H9 (cell line): ENCODE results near the gene CTU2. TPM values are rescaled to one million over a fixed set of nuclear protein-coding genes. Genes with fewer than 3 reads are reported as not detected.

Source experiments
- DNase-seq: peaks from one replicate; pipeline ENCODE4 v3.0.0-alpha.2; 2017
- H2AFZ ChIP-seq: one replicate; pipeline ENCODE4 v1.6.1; 2013; ENCODE audit warnings: mild to moderate bottlenecking, low read length, control low read depth, moderate library complexity
- H2AK5ac ChIP-seq: 2 replicates; pipeline ENCODE4 v1.6.1; 2013; ENCODE audit warnings: low read length, control low read depth, mixed read lengths; ENCODE audit not compliant: insufficient read length
- H2BK120ac ChIP-seq: one replicate; pipeline ENCODE4 v1.6.1; 2013; ENCODE audit warnings: low read depth, mild to moderate bottlenecking, low read length, control low read depth, inconsistent platforms; ENCODE audit not compliant: poor library complexity, severe bottlenecking
- H2BK12ac ChIP-seq: 2 replicates; pipeline ENCODE4 v1.6.1; 2013; ENCODE audit warnings: low read length, control low read depth, mixed read lengths, low read depth; ENCODE audit not compliant: insufficient read length
- H2BK15ac ChIP-seq: 2 replicates; pipeline ENCODE4 v1.6.1; 2013; ENCODE audit warnings: low read depth, low read length, control low read depth
- H2BK20ac ChIP-seq: one replicate; pipeline ENCODE4 v1.6.1; 2013; ENCODE audit warnings: low read depth, mild to moderate bottlenecking, low read length, control low read depth, inconsistent platforms; ENCODE audit not compliant: poor library complexity, severe bottlenecking
- H2BK5ac ChIP-seq: 2 replicates; pipeline ENCODE4 v1.6.1; 2013; ENCODE audit warnings: low read length, control low read depth, mixed read lengths; ENCODE audit not compliant: insufficient read length
- H3K14ac ChIP-seq: 2 replicates; pipeline ENCODE4 v1.6.1; 2013; ENCODE audit warnings: low read length, control low read depth; ENCODE audit not compliant: insufficient read depth
- H3K18ac ChIP-seq: 2 replicates; pipeline ENCODE4 v1.6.1; 2013; ENCODE audit warnings: low read depth, mild to moderate bottlenecking, mixed read lengths, low read length, control low read depth; ENCODE audit not compliant: insufficient read length
- H3K23ac ChIP-seq: 2 replicates; pipeline ENCODE4 v1.6.1; 2013; ENCODE audit warnings: low read length, control low read depth, mixed read lengths, low read depth; ENCODE audit not compliant: insufficient read length
- H3K23me2 ChIP-seq: 2 replicates; pipeline ENCODE4 v1.6.1; 2013; ENCODE audit warnings: low read depth, mild to moderate bottlenecking, mixed read lengths, low read length, control low read depth; ENCODE audit not compliant: insufficient read length, poor library complexity, severe bottlenecking
- H3K27ac ChIP-seq: 2 replicates; pipeline ENCODE4 v1.5.1; 2013; ENCODE audit warnings: low read length, control low read depth, mixed read lengths, low read depth; ENCODE audit not compliant: insufficient read length
- H3K27me3 ChIP-seq: 2 replicates; pipeline ENCODE4 v1.6.1; 2013; ENCODE audit warnings: low read length, control low read depth, inconsistent platforms; ENCODE audit not compliant: insufficient read depth
- H3K4ac ChIP-seq: 2 replicates; pipeline ENCODE4 v1.6.1; 2013; ENCODE audit warnings: low read depth, mild to moderate bottlenecking, control low read depth, inconsistent platforms, low read length, moderate library complexity
- H3K4me1 ChIP-seq: 2 replicates; pipeline ENCODE4 v1.6.1; 2013; ENCODE audit warnings: low read length, control low read depth, inconsistent platforms; ENCODE audit not compliant: insufficient read depth
- H3K4me2 ChIP-seq: 2 replicates; pipeline ENCODE4 v1.6.1; 2013; ENCODE audit warnings: low read length, control low read depth, mixed read lengths; ENCODE audit not compliant: insufficient read length, insufficient read depth
- H3K56ac ChIP-seq: 2 replicates; pipeline ENCODE4 v1.6.1; 2013; ENCODE audit warnings: low read depth, mild to moderate bottlenecking, mixed read lengths, low read length, control low read depth; ENCODE audit not compliant: insufficient read length
- H3K79me1 ChIP-seq: 2 replicates; pipeline ENCODE4 v1.6.1; 2013; ENCODE audit warnings: low read depth, mild to moderate bottlenecking, moderate library complexity, low read length, control low read depth, inconsistent platforms; ENCODE audit not compliant: insufficient read depth, poor library complexity, severe bottlenecking
- H3K79me2 ChIP-seq: 2 replicates; pipeline ENCODE4 v1.6.1; 2013; ENCODE audit warnings: low read length, control low read depth, inconsistent platforms; ENCODE audit not compliant: insufficient read depth
- H3K9ac ChIP-seq: 2 replicates; pipeline ENCODE4 v1.6.1; 2013; ENCODE audit warnings: low read length, control low read depth, mixed read lengths; ENCODE audit not compliant: insufficient read length; ENCODE audit errors: extremely low read depth
- H3K9me3 ChIP-seq: one replicate; pipeline ENCODE4 v1.6.1; 2013; ENCODE audit warnings: low read depth, low read length, inconsistent platforms; ENCODE audit not compliant: control insufficient read depth
- H3T11ph ChIP-seq: one replicate; pipeline ENCODE4 v1.6.1; 2013; ENCODE audit warnings: mild to moderate bottlenecking, low read length, control low read depth, inconsistent platforms
- H4K20me1 ChIP-seq: one replicate; pipeline ENCODE4 v1.6.1; 2013; ENCODE audit not compliant: control insufficient read depth, insufficient read length, insufficient read depth
- H4K5ac ChIP-seq: 2 replicates; pipeline ENCODE4 v1.6.1; 2013; ENCODE audit warnings: low read depth, mild to moderate bottlenecking, mixed read lengths, low read length, control low read depth; ENCODE audit not compliant: insufficient read length
- H4K8ac ChIP-seq: replicated peaks from 2 replicates; pipeline ENCODE4 v1.6.1; 2013; ENCODE audit warnings: low read length, control low read depth, mixed read lengths, low read depth; ENCODE audit not compliant: insufficient read length
- H4K91ac ChIP-seq: 2 replicates; pipeline ENCODE4 v1.6.1; 2013; ENCODE audit warnings: low read depth, mild to moderate bottlenecking, moderate library complexity, mixed read lengths, low read length, control low read depth; ENCODE audit not compliant: insufficient read length
- H3K27ac Mint-ChIP-seq, 3 experiments: 2 replicates in 2 of 3; 3 replicates in 1 of 3; pipeline ENCODE4 v1.8.0; 2020 to 2021; ENCODE audit warnings: mixed read lengths in 3 of 3, mild to moderate bottlenecking in 1 of 3, moderate library complexity in 1 of 3
- H3K27me3 Mint-ChIP-seq: 2 replicates; pipeline ENCODE4 v1.8.0; 2021; ENCODE audit warnings: low read depth, mild to moderate bottlenecking, moderate library complexity, mixed read lengths
- H3K36me3 Mint-ChIP-seq, 3 experiments: 2 replicates in 2 of 3; 3 replicates in 1 of 3; pipeline ENCODE4 v1.8.0; 2020 to 2021; ENCODE audit warnings: low read depth in 3 of 3, mixed read lengths in 3 of 3; ENCODE audit not compliant: insufficient read depth in 1 of 3
- H3K4me1 Mint-ChIP-seq, 2 experiments: 2 replicates each; pipeline ENCODE4 v1.8.0; 2020; ENCODE audit warnings: mixed read lengths in 2 of 2
- H3K4me3 Mint-ChIP-seq, 2 experiments: 2 replicates in 1 of 2; 3 replicates in 1 of 2; pipeline ENCODE4 v1.8.0; 2020 to 2021; ENCODE audit warnings: mild to moderate bottlenecking in 2 of 2, mixed read lengths in 2 of 2, moderate library complexity in 1 of 2
- H3K9me3 Mint-ChIP-seq, 2 experiments: 2 replicates in 1 of 2; 3 replicates in 1 of 2; pipeline ENCODE4 v1.8.0; 2020; ENCODE audit warnings: mild to moderate bottlenecking in 2 of 2, mixed read lengths in 2 of 2, moderate library complexity in 1 of 2
- CTCF ChIP-seq: fragments of 200-600 bp; sonication (generic); conservative IDR thresholded peaks from 3 replicates; pipeline ENCODE4 v1.8.0; 2021; ENCODE audit warnings: antibody characterized with exemption, mild to moderate bottlenecking
- WGBS: extraction: QIAGEN DNeasy Blood & Tissue Kit; methylation state at CpG from one replicate; pipeline ENCODE4 v1.1.7; 2013; ENCODE audit warnings: missing lambda C conversion rate, low lambda C conversion rate, mixed read lengths; ENCODE audit not compliant: insufficient read length; ENCODE audit errors: extremely low coverage; 5-methylcytosine and 5-hydroxymethylcytosine counted together
- total RNA-seq: library from RNA; stranded (reverse); gene quantifications from 2 replicates; pipeline ENCODE4 v1.2.1, GENCODE V29; 2021

Gene CTU2
- total RNA-seq, 1 experiment from 2014 or later, result 32.8 TPM

DNA sequence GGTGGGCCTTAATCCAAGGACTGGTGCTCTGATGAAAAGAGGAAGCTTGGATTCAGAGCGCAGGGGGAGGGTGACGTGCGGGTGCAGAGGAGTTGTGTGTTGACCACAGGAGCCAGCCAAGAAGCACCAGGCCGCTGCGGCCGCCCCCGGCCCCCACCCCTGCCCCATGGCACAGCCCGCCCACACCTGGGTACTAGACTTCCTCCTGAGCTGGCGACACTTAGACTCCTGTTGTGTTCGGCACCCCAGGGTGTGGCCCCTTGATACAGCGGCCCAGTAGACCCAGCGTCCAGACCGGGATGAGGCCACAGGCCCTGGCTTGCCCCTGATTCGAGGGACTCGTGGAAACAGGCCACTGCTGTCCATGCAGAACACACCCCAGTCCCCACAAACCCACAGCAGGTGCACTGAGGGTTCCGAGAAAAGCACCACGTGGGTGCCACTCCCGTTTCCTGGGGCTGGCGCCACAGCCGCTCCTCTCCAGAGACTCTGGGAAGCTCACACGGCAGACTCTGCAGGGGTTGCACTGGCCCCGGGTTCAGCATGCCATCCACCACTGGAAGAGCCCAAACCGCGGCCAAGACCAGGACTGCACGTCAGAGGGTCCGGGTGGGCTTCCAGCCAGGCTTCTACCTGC is 14.3 kb upstream of the CTU2 start:
- peaks cover 0 to 5% (median 0%) of the 10 kb centered on the region in 3 experiments; a peak in 3 of 7 replicates for H3K36me3 Mint-ChIP-seq
- Histone ChIP-seq H3K79me1 (no peaks in the 10 kb centered on the region), H2BK20ac (no peak overlapping the region), H3K23ac (no peak overlapping the region), H4K8ac (no peak overlapping the region), H3K9ac (no peak overlapping the region), H3K23me2 (no peaks in the 10 kb centered on the region), H3K4ac (no peak overlapping the region), H3K14ac (no peak overlapping the region), H3K27ac (no peak overlapping the region), H2BK12ac (no peak overlapping the region), H2AK5ac (no peak overlapping the region), H3K4me2 (no peak overlapping the region), H2AFZ (no peak overlapping the region), H4K20me1 (no peaks in the 10 kb centered on the region), H3T11ph (no peak overlapping the region), H3K18ac (no peak overlapping the region), H2BK5ac (no peak overlapping the region), H3K4me1 (no peaks in the 10 kb centered on the region), H2BK120ac (no peak overlapping the region), H3K79me2 (no peaks in the 10 kb centered on the region), H4K5ac (no peak overlapping the region), H2BK15ac (no peak overlapping the region), H3K27me3 (no peaks in the 10 kb centered on the region), H3K9me3 (no peaks in the 10 kb centered on the region), H4K91ac (no peak overlapping the region), H3K56ac (no peak overlapping the region)
- H3K27me3 Mint-ChIP-seq, result peaks cover 31% of the 10 kb centered on the region
- no CpG with 5 or more reads among the region's 26 CpGs for WGBS
- DNase-seq, result no peak
- H3K27ac Mint-ChIP-seq, result no peak overlapping the region
- TF ChIP-seq CTCF, result no peak
- no peaks in the 10 kb centered on the region for H3K9me3 Mint-ChIP-seq
- peaks cover 12 to 16% of the 10 kb centered on the region in 2 experiments for H3K4me1 Mint-ChIP-seq
- no peak overlapping the region for H3K4me3 Mint-ChIP-seq
